ENCODE data around the gene KIAA1958.

The KIAA1958 gene

DNA sequence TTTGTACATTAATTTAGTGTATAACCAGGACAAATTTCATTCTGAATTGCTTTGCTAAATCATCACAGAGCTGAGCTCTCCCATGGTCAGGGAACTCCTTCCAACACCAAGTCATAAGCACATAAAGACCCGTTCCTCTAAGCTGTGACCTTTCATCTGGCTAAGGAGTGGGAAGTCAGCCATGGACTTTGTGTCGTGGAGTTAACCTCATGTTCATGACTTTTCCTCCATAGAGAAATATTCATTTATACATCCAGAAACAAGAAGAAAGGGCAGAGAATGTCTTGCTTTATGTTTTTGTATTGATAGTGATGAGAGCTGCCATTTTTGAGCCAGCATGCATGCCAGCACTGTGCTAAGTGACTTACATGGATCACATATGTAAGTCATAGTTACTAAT, 133.8 kb downstream of the KIAA1958 start:
- H3K4me3 ChIP-seq (replicated peaks; ENCODE audit: low read depth, low read length), result no peak overlapping the region
- TF ChIP-seq, protein P1, sequence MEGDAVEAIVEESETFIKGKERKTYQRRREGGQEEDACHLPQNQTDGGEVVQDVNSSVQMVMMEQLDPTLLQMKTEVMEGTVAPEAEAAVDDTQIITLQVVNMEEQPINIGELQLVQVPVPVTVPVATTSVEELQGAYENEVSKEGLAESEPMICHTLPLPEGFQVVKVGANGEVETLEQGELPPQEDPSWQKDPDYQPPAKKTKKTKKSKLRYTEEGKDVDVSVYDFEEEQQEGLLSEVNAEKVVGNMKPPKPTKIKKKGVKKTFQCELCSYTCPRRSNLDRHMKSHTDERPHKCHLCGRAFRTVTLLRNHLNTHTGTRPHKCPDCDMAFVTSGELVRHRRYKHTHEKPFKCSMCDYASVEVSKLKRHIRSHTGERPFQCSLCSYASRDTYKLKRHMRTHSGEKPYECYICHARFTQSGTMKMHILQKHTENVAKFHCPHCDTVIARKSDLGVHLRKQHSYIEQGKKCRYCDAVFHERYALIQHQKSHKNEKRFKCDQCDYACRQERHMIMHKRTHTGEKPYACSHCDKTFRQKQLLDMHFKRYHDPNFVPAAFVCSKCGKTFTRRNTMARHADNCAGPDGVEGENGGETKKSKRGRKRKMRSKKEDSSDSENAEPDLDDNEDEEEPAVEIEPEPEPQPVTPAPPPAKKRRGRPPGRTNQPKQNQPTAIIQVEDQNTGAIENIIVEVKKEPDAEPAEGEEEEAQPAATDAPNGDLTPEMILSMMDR (IDR thresholded peaks at IDR 0.05; ENCODE audit: low read depth, low read length, missing control alignments), result no peak
- no peak for DNase-seq (ENCODE audit: extremely low read depth, low read depth)

DNA sequence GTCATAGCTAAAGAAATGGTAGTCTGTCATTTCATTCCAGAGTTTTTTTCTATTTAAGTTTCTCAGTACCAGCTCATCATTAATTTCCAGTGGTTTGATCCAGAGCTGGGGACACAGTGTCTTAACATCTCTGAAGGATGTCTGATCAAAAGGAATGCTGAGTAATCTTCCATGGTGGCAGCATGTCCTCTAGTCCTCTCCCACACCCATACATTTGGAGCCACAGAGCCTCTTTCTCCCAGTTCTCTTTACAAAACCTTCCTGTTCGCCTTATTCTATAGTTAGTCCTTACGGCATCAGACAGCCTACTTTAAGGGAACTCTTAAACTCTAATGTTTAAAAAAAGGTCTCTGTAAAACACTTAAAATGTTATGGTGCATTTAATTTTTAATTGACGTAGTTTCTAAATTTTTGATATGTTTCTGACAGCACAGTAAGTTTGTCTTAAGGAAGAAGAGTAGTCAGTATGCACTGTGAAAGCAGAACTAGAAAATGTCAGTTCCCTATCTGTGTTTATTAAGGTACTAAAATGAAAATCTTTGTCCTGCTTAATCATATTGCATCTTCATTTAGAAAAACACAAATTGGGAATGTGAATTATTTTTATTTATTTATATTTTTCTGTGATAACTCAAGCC, 134.5 kb downstream of the KIAA1958 start:
- no peak for DNase-seq (ENCODE audit: extremely low read depth, low read depth)
- no peak overlapping the region for H3K4me3 ChIP-seq (replicated peaks; ENCODE audit: low read depth, low read length)
- TF ChIP-seq, protein P1 (IDR thresholded peaks at IDR 0.05; ENCODE audit: low read depth, low read length, missing control alignments), result no peak

DNA sequence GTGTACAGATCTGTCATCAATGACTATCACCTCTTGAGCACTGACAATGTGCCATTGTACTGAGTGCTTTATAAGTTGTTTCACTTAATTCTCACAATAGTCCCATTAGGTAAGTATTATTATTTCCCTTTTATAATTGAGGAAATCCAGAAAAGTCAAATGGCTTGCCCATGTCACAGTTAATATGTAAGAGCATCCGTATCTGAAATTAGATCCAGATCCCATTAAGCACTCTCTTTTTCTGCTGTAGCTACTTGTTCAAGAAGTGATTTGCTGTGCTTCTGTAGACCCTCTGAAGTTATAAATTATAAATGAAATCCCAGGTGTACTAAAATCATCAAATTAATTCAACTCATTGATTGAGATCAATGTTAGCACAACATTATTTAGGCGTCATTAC, 136.6 kb downstream of the KIAA1958 start:
- TF ChIP-seq, protein P1 (IDR thresholded peaks at IDR 0.05; ENCODE audit: low read depth, low read length, missing control alignments), result no peak
- no peak for DNase-seq (ENCODE audit: extremely low read depth, low read depth)
- no peak overlapping the region for H3K4me3 ChIP-seq (replicated peaks; ENCODE audit: low read depth, low read length)

DNA sequence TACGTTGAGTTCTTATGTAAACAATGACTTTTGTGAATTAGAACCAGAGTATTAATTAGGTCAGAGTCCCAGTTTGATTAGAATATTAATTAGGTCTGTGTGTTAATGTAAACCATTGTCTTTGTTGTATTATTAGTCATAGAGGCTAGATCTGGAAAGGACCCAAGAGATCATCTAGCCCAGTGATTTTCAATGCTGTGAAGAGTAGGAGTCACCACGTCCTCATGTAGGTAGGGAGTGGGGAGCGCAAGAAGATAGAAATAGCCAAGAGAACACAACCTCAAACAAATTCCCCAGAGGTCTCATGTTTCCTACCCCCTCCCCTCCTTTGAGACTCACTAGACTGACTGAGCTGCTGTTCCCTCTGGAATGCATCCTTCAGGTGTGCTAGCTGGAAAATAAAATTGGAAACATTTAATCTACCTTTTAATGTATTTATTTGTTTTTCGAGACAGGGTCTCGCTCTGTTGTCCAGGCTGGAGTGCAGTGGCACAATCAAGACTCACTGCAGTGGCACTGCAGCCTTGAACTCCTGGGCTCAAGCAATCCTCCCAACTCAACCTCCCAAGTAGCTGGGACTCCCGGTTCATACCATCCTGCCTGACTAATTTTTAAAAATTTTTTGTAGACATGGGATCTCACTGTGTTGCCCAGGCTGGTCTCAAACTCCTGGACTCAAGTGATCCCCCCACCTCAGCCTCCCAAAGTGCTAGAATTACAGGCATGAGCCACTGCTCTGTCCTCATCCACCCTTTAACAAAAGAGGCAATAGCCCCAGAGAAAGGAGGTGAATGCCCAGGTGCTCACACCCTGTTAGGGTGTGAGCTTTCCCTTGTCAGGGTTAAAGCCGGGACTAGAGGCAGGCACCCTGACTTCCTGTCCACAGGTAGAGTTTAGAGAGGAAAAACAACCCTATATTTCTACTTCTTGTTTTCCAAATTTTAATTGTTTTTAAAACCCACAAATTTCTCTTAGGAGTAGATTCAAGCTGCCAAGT, 138.4 kb downstream of the KIAA1958 start:
- no peak for DNase-seq (ENCODE audit: extremely low read depth, low read depth)
- no peak overlapping the region for H3K4me3 ChIP-seq (replicated peaks; ENCODE audit: low read depth, low read length)
- TF ChIP-seq, protein P1 (IDR thresholded peaks at IDR 0.05; ENCODE audit: low read depth, low read length, missing control alignments), result no peak

DNA sequence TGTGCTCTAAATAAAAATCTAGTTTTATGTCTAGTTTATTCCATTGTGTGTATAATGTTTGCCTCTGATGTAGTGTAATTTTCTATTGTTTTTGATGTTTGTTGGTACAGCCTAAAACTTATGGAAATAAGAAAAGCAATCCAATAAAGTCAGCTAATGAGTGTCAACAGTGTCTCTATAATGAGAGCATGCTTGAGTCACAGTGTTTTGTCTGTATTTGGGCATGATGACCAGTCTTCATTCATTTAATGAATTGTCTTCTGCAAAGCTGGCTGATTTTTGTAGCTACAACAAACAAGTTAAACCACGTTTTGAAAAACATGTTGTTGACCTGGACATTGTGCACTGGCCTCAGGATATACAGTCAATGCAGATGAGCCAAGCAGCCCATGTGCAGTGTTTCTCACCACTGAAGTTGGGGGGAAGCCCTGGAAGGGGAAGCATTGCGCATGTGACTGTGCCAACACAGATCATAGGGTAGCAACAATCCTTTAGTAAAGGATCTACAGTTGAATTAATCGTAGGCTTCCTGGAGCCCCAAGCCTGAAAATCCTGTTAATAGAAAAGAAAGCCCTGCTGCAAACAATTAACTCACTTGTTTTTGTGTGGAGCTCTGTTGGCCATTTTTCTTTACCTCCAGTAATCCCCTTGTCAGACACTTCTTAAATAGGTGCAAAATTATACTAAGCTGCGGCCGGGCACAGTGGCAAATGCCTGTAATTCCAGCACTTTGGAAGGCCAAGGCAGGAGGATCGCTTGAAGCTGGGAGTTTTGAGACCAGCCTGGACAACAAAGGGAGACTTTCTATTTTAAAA, 143.3 kb downstream of the KIAA1958 start:
- DNase-seq (ENCODE audit: extremely low read depth, low read depth), result no peak
- TF ChIP-seq, protein P1 (IDR thresholded peaks at IDR 0.05; ENCODE audit: low read depth, low read length, missing control alignments), result no peak
- H3K4me3 ChIP-seq (replicated peaks; ENCODE audit: low read depth, low read length), result no peak overlapping the region

DNA sequence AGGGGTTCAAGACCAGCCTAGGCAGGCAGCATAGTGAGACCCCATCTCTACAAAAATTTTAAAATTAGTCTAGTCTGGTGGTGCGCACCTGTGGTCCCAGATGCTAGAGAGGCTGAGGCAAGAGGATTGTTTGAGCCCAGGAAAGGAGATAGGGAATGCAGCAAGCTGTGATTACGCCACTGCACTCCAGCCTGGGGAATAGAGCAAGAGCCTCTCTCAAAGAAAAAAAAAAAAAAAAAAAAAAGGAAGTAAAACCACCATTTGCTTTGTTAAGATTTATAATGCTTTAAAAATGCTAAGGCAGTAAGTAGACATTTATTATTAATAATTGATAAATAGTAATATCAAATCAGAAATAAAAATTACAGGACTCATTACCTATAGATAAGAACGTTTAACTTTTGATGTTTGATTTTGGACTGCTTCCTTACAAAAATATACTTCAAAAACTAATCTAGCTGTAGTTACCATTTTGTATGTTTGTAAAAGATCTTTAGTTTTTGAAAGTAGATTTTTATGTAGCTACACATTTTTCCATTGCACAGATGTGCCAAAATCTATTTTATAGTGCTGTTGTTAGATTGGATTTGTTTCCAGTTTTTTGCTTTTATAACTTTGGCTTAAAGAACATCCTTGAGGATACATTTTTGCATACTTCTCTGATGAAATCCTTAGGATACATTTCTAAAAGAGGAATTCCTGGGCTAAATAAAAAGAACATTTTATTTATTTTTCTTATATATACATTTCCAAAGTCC, 144.9 kb downstream of the KIAA1958 start:
- no peak overlapping the region for H3K4me3 ChIP-seq (replicated peaks; ENCODE audit: low read depth, low read length)
- TF ChIP-seq, protein P1 (IDR thresholded peaks at IDR 0.05; ENCODE audit: low read depth, low read length, missing control alignments), result no peak
- no peak for DNase-seq (ENCODE audit: extremely low read depth, low read depth)
